Urinary bladder (tissue), 4 donors: Measurements from ENCODE around the gene DDX53. TPM values are rescaled to one million over a fixed set of nuclear protein-coding genes. Genes with fewer than 3 reads are reported as not detected.

ENCODE experiments used
- DNase-seq: peaks from one replicate; pipeline ENCODE4 v3.0.0-alpha.2; 2015; ENCODE audit errors: extremely low spot score
- H3K27ac ChIP-seq: one replicate; pipeline ENCODE4 v1.5.1; 2013; ENCODE audit warnings: low read depth, mild to moderate bottlenecking, moderate library complexity
- H3K36me3 ChIP-seq: one replicate; pipeline ENCODE4 v1.6.1; 2013; ENCODE audit warnings: mild to moderate bottlenecking, moderate library complexity; ENCODE audit not compliant: insufficient read depth
- H3K4me1 ChIP-seq: one replicate; pipeline ENCODE4 v1.6.1; 2013; ENCODE audit warnings: mild to moderate bottlenecking, moderate library complexity; ENCODE audit not compliant: insufficient read depth
- H3K4me3 ChIP-seq: one replicate; pipeline ENCODE4 v1.5.1; 2013; ENCODE audit warnings: low read depth, low read length
- WGBS: extraction: QIAGEN DNeasy Blood & Tissue Kit; methylation state at CpG from one replicate; pipeline ENCODE4 v1.1.7; 2013; 5-methylcytosine and 5-hydroxymethylcytosine counted together
- polyA plus RNA-seq: library from polyadenylated mRNA; stranded (reverse); fragments of 200-250 nt; gene quantifications from one replicate; pipeline ENCODE4 v1.2.3, GENCODE V29; 2013
- total RNA-seq: library from RNA; depleted of rRNA; stranded (reverse); fragments of >200 nt; gene quantifications from one replicate; pipeline ENCODE4 v1.2.3, GENCODE V29; 2014
- donor health status: healthy with polysubstance abuse.
- donor health status: healthy.

Gene DDX53
- total and polyA plus RNA-seq, 2 donors, result not detected

DNA sequence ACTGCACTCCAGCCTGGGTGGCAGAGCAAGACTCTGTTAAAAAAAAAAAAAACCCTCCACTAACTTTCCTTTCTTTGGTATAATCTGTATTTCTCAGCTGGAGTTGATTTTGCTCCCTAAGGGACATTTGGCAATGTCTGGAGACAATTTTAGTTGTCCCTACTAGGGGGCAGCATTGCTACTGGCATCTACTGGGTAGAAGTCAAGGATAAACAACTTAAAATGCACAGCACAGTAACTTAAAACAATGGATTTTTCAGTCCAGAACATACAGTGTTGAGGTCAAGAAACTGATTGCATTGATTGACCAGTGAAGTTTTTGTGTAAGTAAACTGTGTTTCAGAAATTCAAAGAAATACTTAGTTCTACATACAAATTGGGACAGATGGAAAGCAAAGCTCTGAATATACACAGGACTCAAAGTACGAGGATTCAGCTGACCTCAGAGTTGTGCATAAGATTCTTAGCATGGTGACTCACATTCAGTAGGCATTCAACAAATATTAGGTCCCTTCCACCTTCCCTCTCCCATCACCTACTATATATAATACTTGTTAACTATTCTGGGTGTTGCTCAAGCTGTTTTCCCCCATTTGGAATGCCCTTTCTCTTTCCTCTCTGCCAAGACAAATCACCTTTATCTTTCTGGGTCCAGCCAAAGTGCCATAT, 8.8 kb downstream of the DDX53 start:
- H3K4me3 ChIP-seq, result no peak overlapping the region
- H3K36me3 ChIP-seq, result no peaks in the 10 kb centered on the region
- no peak for DNase-seq
- H3K4me1 ChIP-seq, result no peaks in the 10 kb centered on the region
- WGBS, result 43% methylated on average over 1 of the region's 1 CpG
- H3K27ac ChIP-seq, result no peak overlapping the region

DNA sequence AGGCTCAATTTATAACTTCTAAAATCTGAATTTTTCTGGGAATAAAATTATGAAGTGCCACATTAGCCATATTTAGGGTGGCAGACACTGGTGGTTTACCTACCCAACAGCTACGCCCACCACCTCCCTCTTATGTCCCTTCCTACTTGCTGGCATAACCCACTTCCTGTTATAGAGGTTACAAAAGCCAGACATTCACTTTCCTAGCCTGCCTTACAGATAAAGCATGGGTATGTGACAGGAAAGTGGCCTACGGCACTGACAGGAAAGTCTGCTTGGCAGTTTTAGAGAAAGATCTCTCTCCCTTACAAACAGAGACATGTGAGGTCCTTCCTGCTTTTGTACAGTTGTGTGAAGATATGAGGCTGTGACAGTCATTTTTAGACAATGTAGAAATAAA, 12.4 kb downstream of the DDX53 start:
- H3K4me3 ChIP-seq, result no peak overlapping the region

DNA sequence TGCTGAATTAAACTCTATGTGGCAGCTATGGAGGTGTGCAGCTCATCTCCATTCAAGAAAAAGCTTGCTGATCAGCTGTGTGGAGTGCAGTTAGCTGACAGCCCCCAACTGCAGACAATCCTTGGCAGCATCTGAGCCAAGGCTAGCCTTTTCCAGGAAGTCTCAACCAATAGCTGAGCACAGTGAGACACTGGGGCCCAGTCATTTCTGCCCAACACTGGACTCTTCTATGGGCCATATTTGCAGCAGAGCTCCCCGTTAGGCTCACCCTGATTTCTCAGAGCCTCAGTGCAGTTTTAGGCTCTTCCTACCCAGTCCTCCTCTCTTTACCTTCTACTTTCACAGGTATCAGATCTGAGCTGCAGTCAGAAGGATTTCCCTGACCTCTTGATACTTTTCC, 12.9 kb downstream of the DDX53 start:
- H3K27ac ChIP-seq, result no peak overlapping the region
- no peak for DNase-seq
- no peaks in the 10 kb centered on the region for H3K4me1 ChIP-seq
- H3K36me3 ChIP-seq, result no peaks in the 10 kb centered on the region
- WGBS, result 71% methylated on average over 1 of the region's 1 CpG
- H3K4me3 ChIP-seq, result no peak overlapping the region

More for the DNA sequence above, 12.4 kb downstream of the DDX53 start:
- no peak for DNase-seq
- Histone ChIP-seq H3K4me1 (no peaks in the 10 kb centered on the region), H3K36me3 (no peaks in the 10 kb centered on the region), H3K27ac (no peak overlapping the region)
- 48% methylated on average over 2 of the region's 2 CpGs for WGBS

DNA sequence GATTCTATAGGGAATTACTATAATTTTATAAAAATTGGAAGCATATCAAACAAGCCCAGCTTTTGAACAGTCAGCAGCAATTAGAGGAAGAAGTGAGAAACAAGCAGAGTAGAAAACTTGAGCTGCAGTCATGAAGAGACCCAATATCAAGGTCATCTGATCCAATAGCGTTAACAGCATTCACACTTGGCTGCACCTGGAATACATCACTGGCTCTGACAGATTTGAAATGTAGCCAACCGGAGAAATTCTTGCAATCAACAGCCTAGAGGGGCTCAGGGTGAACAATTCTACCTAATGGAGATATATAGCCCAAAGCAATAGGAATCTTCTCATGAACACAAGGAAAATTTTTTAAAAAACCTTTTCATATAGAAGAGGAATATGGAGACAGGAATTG, 13.6 kb downstream of the DDX53 start:
- 58% methylated on average over 2 of the region's 2 CpGs for WGBS
- Histone ChIP-seq H3K36me3 (no peaks in the 10 kb centered on the region), H3K4me1 (no peaks in the 10 kb centered on the region), H3K27ac (no peak overlapping the region), H3K4me3 (no peak overlapping the region)
- DNase-seq, result no peak

DNA sequence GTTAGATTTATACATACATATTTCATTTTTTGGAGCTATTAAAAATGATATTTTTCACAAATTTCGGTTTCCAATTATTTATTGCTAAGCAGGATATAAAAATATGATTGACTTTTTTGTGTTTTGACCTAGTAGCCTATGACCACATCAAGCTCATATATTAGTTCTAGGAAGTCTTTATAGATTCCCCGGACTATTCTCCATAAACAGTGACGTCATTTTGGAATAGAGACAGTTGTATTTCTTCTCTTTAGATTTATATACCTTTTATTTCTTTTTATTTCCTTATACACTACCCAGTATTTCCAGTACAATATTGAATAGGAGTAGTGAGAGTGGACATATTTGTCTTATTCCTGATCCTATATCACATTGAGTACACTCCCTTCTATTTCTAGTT, 31.8 kb downstream of the DDX53 start:
- DNase-seq, result no peak
- Histone ChIP-seq H3K27ac (no peak overlapping the region), H3K4me3 (no peak overlapping the region), H3K4me1 (no peaks in the 10 kb centered on the region), H3K36me3 (no peaks in the 10 kb centered on the region)
- 75% methylated on average over 3 of the region's 3 CpGs for WGBS

DNA sequence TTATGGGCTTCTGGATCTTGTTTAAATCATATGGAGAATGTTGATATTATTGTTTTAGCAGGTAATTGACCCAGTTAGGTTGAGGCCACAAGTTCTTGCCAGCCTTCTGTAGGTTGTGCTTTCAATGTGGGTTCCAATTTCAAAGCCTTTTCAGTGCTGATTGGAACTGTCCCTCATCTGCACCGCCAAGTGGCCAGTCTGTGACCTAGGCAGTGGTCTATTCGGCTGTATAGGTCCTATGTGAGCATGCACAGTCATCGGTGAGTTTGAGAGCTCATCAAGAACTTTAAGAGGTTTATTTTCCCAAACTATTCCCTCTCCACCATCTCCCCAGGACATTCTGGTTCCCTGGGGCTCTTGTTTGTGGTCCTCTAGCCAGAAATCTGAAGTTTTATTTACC, 35.7 kb downstream of the DDX53 start:
- H3K4me1 ChIP-seq, result no peaks in the 10 kb centered on the region
- WGBS, result 92% methylated on average over 3 of the region's 3 CpGs
- H3K27ac ChIP-seq, result no peak overlapping the region
- H3K36me3 ChIP-seq, result no peaks in the 10 kb centered on the region
- no peak for DNase-seq
- no peak overlapping the region for H3K4me3 ChIP-seq

DNA sequence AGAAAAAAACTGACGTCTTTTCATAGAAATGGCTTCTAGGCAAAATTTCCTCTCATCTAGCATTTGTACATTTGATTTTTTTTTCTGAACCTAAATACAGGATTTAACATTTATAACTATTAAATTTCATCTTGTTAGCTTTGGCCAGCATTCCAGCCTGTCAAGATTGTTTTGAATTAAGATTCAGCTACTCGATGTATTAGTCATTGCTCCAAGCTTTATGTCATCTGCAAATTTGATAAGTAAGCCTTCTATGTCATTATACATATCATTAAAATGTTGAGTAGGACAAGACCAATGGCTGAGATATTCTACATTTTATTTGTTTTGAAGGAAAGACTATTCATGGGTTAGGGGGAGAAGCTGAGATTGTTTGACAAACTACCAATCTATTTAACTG, 46.7 kb downstream of the DDX53 start:
- Histone ChIP-seq H3K36me3 (no peaks in the 10 kb centered on the region), H3K4me1 (no peaks in the 10 kb centered on the region), H3K27ac (no peak overlapping the region), H3K4me3 (no peak overlapping the region)
- 57% methylated on average over 2 of the region's 2 CpGs for WGBS
- DNase-seq, result no peak

DNA sequence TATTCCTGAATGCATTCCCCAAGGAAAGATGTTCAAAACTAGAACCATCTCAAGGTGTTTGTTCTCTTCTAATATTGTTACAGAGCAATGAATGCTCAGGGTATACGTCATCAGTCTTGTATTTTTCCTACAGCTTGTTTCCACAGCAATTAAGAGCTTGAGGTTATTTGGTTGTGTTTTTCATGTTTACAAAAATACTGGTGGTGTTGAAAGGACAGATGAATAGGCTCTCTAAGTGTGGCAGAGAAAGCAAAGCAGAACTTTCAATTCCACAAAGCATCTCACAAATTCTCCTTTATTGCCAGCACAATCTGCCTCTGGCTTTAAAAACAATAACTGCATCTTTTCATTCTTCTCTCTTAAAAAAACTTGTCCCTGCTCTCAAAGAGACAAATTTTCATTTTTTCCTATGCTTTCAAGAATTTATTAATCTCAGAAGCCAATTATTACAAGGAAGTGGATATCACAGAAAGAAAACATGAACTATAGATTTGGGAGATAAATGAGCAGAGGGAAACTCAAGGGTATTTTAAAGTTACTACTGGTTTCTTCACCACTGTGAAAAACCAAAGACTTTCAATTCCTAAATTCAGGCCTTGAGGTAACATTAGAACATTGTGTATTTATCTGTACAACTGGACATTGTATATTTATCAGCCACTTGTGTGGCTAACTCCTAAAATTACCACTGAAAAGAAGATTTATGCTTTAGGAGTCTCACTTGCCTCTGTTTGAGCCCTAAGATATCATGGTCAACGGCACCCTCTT, 49.2 kb downstream of the DDX53 start:
- H3K36me3 ChIP-seq, result no peaks in the 10 kb centered on the region
- no peak overlapping the region for H3K4me3 ChIP-seq
- WGBS, result 88% methylated on average over 2 of the region's 2 CpGs
- no peaks in the 10 kb centered on the region for H3K4me1 ChIP-seq
- DNase-seq, result no peak
- no peak overlapping the region for H3K27ac ChIP-seq

DNA sequence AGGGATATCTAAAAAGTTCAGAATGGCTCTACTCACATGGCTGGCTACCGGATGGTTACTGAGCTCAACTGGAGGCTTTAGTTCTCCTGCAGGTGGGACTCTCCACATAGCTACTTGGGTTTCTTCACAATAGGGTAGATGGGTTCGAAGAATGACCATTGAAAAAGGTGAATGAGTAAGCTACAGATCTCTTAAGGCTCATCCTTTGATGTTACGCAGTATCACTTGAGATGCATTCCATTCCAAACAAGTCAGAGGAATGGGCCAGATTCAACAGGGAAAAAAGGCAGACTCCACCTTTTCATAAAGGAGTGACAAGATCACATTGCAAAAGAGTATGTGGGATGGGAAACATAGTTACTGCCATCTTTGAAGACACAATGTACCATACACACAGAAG, 52.6 kb downstream of the DDX53 start:
- Histone ChIP-seq H3K27ac (no peak overlapping the region), H3K36me3 (no peaks in the 10 kb centered on the region), H3K4me1 (no peaks in the 10 kb centered on the region), H3K4me3 (no peak overlapping the region)
- WGBS, result 94% methylated on average over 3 of the region's 3 CpGs
- DNase-seq, result no peak
